ENCODE measurements around the gene HELQ.
A peak's percentile ranks its signal among the peaks of the same experiment; 100 is the strongest.
"Not testable (repeated sequence)": the region's sequence is repeated elsewhere in the genome, so short reads cannot be mapped to it uniquely, and the experiment has no call there.

The HELQ gene

GRCh38 chr4:83455281-83456183 is at the start of gene HELQ, which contains the start of gene MRPS18C:
Gene HELQ (minus strand): TSS chr4:83455823. CDS start chr4:83455693, 130 bp downstream.
Gene MRPS18C (plus strand): TSS chr4:83456058. CDS start chr4:83456078, 20 bp downstream.
- Histone ChIP-seq H3K9me3 (no peaks in the 10 kb centered on the region), H3K27me3 (no peaks in the 10 kb centered on the region), H3K4me1 (peaks cover 0 to 29% (median 26%) of the 10 kb centered on the region in 4 donors), H3K4me3 (peak within 1 kb of the TSS; percentile 75 to 91), H3K27ac (peak within 1 kb of the TSS; percentile 95 to 98), H3K36me3 (peaks cover 15 to 38% (median 23%) of the 10 kb centered on the region in 3 donors)
- intact Hi-C loops (cut with DNase I; ENCODE audit: low total_unique reads), result loop anchor here (2.0 to 10.0 kb wide), 3 partner anchors 29 to 441 kb away; partner anchors contain the start of genes ABRAXAS1, COQ2 and LIN54
- TF ChIP-seq CTCF (IDR thresholded peaks at IDR 0.05), result peak in 1 of 2 experiments; percentile 20
- DNase-seq, result peak; percentile 98 to 99

GRCh38 chr4:83504996-83505395 is 49.4 kb upstream of the HELQ start:
- no peak for DNase-seq
- Histone ChIP-seq H3K4me1 (no peaks in the 10 kb centered on the region), H3K27me3 (no peaks in the 10 kb centered on the region), H3K9me3 (no peaks in the 10 kb centered on the region), H3K27ac (no peak overlapping the region), H3K4me3 (no peak overlapping the region), H3K36me3 (no peaks in the 10 kb centered on the region)
- no peak for TF ChIP-seq CTCF (IDR thresholded peaks at IDR 0.05)
- intact Hi-C loops (cut with DNase I; ENCODE audit: low total_unique reads), result no loop called here

GRCh38 chr4:83504503-83504902 is 48.9 kb upstream of the HELQ start:
- Histone ChIP-seq H3K9me3 (no peaks in the 10 kb centered on the region), H3K4me3 (no peak overlapping the region), H3K27ac (no peak overlapping the region), H3K36me3 (no peaks in the 10 kb centered on the region), H3K4me1 (no peaks in the 10 kb centered on the region), H3K27me3 (no peaks in the 10 kb centered on the region)
- TF ChIP-seq CTCF (IDR thresholded peaks at IDR 0.05), result no peak
- intact Hi-C loops (cut with DNase I; ENCODE audit: low total_unique reads), result no loop called here
- DNase-seq, result no peak

GRCh38 chr4:83503974-83504373 is 48.4 kb upstream of the HELQ start:
- Histone ChIP-seq H3K4me1 (no peaks in the 10 kb centered on the region), H3K9me3 (no peaks in the 10 kb centered on the region), H3K36me3 (no peaks in the 10 kb centered on the region), H3K27ac (no peak overlapping the region), H3K27me3 (no peaks in the 10 kb centered on the region), H3K4me3 (no peak overlapping the region)
- intact Hi-C loops (cut with DNase I; ENCODE audit: low total_unique reads), result no loop called here
- no peak for DNase-seq
- no peak for TF ChIP-seq CTCF (IDR thresholded peaks at IDR 0.05)

GRCh38 chr4:83501671-83502070 is 46.0 kb upstream of the HELQ start:
- H3K9me3 ChIP-seq; H3K27ac ChIP-seq; DNase-seq; H3K36me3 ChIP-seq; H3K4me1 ChIP-seq; H3K4me3 ChIP-seq; H3K27me3 ChIP-seq; intact Hi-C loops (cut with DNase I; ENCODE audit: low total_unique reads): not testable (repeated sequence)

- no peaks in the 10 kb centered on the region for H3K36me3 ChIP-seq
- no peak for DNase-seq
- no peaks in the 10 kb centered on the region for H3K4me1 ChIP-seq
- no peaks in the 10 kb centered on the region for H3K27me3 ChIP-seq
- no peaks in the 10 kb centered on the region for H3K9me3 ChIP-seq
- intact Hi-C loops (cut with DNase I; ENCODE audit: low total_unique reads), result no loop called here
- TF ChIP-seq CTCF (IDR thresholded peaks at IDR 0.05), result no peak
- no peak overlapping the region for H3K4me3 ChIP-seq
- H3K27ac ChIP-seq, result no peak overlapping the region
These were observed 42.6 kb upstream of the HELQ start for GRCh38 chr4:83498187-83498586.

- DNase-seq; H3K27me3 ChIP-seq; H3K4me1 ChIP-seq; H3K27ac ChIP-seq; H3K4me3 ChIP-seq; H3K9me3 ChIP-seq; intact Hi-C loops (cut with DNase I; ENCODE audit: low total_unique reads); H3K36me3 ChIP-seq: not testable (repeated sequence)
These were observed 40.7 kb upstream of the HELQ start for GRCh38 chr4:83496085-83496917.

Data from tibial artery (tissue), 4 donors.